ENCODE measurements around the gene KCNAB3. TPM values are rescaled to one million over a fixed set of nuclear protein-coding genes. Genes with fewer than 3 reads are reported as not detected.

Gene KCNAB3
- total RNA-seq, 2 experiments from 2014 or later, result 4.9 to 5.3 TPM

Other genes with a start within 250 kb of the KCNAB3 start
- gene TP53, start 242.4 kb downstream of the KCNAB3 start, total RNA-seq, result 100 to 1,000 TPM; 123 to 129 TPM
- 10 to 100 TPM; 20.2 to 23.3 TPM for gene WRAP53, start 241.4 kb downstream of the KCNAB3 start, total RNA-seq
- gene EFNB3, start 224.7 kb downstream of the KCNAB3 start, total RNA-seq, result not detected
- gene DNAH2, start 212.1 kb downstream of the KCNAB3 start, total RNA-seq, result not detected
- 10 to 100 TPM; 44.1 to 49.6 TPM for gene KDM6B, start 95.6 kb downstream of the KCNAB3 start, total RNA-seq
- gene TMEM88, start 74.8 kb downstream of the KCNAB3 start, total RNA-seq, result 1 to 10 TPM; 2.2 to 2.4 TPM
- gene NAA38, start 72.3 kb downstream of the KCNAB3 start, total RNA-seq, result 10 to 100 TPM; 68.2 to 74.7 TPM
- 1 to 10 TPM; 6.0 to 6.9 TPM for gene CYB5D1, start 71.9 kb downstream of the KCNAB3 start, total RNA-seq
- gene CHD3, start 41.1 kb downstream of the KCNAB3 start, total RNA-seq, result 100 to 1,000 TPM; 120 to 133 TPM
- gene RNF227, start 13.6 kb downstream of the KCNAB3 start, total RNA-seq, result 1 to 10 TPM; 2.7 to 3.3 TPM
- 100 to 1,000 TPM; 197 to 201 TPM for gene TRAPPC1, start 2.1 kb upstream of the KCNAB3 start, total RNA-seq
- gene CNTROB, start 2.4 kb upstream of the KCNAB3 start, total RNA-seq, result 10 to 100 TPM; 45.9 to 50.1 TPM
- not detected for gene GUCY2D, start 72.8 kb upstream of the KCNAB3 start, total RNA-seq
- not detected for gene ALOX15B, start 109.2 kb upstream of the KCNAB3 start, total RNA-seq
- gene ALOX12B, start 157.9 kb upstream of the KCNAB3 start, total RNA-seq, result 1 to 10 TPM; 2.1 to 2.3 TPM
- gene ALOXE3, start 188.7 kb upstream of the KCNAB3 start, total RNA-seq, result under 1 TPM; 0.12 TPM
- gene HES7, start 194.2 kb upstream of the KCNAB3 start, total RNA-seq, result 1 to 10 TPM; 2.5 to 2.8 TPM
- 10 to 100 TPM; 48.9 to 56.3 TPM for gene PER1, start 222.5 kb upstream of the KCNAB3 start, total RNA-seq
- gene VAMP2, start 233.1 kb upstream of the KCNAB3 start, total RNA-seq, result 10 to 100 TPM; 30.1 to 30.4 TPM
- 10 to 100 TPM; 32.6 to 35.3 TPM for gene TMEM107, start 246.5 kb upstream of the KCNAB3 start, total RNA-seq